ENCODE data around the gene AGFG1.
A peak's percentile ranks its signal among the peaks of the same experiment; 100 is the strongest.

The AGFG1 gene

GRCh38 chr2:227471924-227472264 lies at the start of gene AGFG1:
Gene AGFG1, plus strand, starts transcription at chr2:227472156. Its CDS starts 266 bp downstream, at chr2:227472422.
- DNase-seq (ENCODE audit: extremely low spot score) = peak; percentile 88
- POLR2A ChIA-PET = no interaction called here
- TF ChIP-seq CTCF (IDR thresholded peaks at IDR 0.05; ENCODE audit: control extremely low read depth, extremely low read depth, low read depth, missing control alignments) = peak; percentile 99
- CTCF ChIA-PET = interaction anchor here (1.0 to 1.8 kb wide), 15 partner anchors 9 to 299 kb away, joined by 3 to 11 read pairs (median 4); no protein-coding TSS in a partner anchor

- TF ChIP-seq CTCF (IDR thresholded peaks at IDR 0.05; ENCODE audit: control extremely low read depth, extremely low read depth, low read depth, missing control alignments) = no peak
- DNase-seq (ENCODE audit: extremely low spot score) = no peak
- ChIA-PET CTCF (no interaction called here), POLR2A (no interaction called here)
Measured at GRCh38 chr2:227423656-227424499, 48.1 kb upstream of the AGFG1 start.

- no peak for TF ChIP-seq CTCF (IDR thresholded peaks at IDR 0.05; ENCODE audit: control extremely low read depth, extremely low read depth, low read depth, missing control alignments)
- ChIA-PET CTCF (interaction anchor here (0.9 to 1.3 kb wide), 3 partner anchors 9 to 34 kb away, joined by 3 read pairs; no protein-coding TSS in a partner anchor), POLR2A (no interaction called here)
- DNase-seq (ENCODE audit: extremely low spot score) = no peak
Measured at GRCh38 chr2:227428731-227429285, 43.1 kb upstream of the AGFG1 start.

GRCh38 chr2:227430639-227431038 lies 41.3 kb upstream of the AGFG1 start:
- ChIA-PET POLR2A (no interaction called here), CTCF (no interaction called here)
- no peak for TF ChIP-seq CTCF (IDR thresholded peaks at IDR 0.05; ENCODE audit: control extremely low read depth, extremely low read depth, low read depth, missing control alignments)
- no peak for DNase-seq (ENCODE audit: extremely low spot score)

GRCh38 chr2:227433171-227433570 lies 38.8 kb upstream of the AGFG1 start:
- DNase-seq (ENCODE audit: extremely low spot score) = no peak
- POLR2A ChIA-PET = no interaction called here
- CTCF ChIA-PET = interaction anchor here (0.7 kb wide), 1 partner anchor 17 kb away, joined by 3 read pairs; no protein-coding TSS in a partner anchor
- TF ChIP-seq CTCF (IDR thresholded peaks at IDR 0.05; ENCODE audit: control extremely low read depth, extremely low read depth, low read depth, missing control alignments) = no peak

- CTCF ChIA-PET = interaction anchor here (1.3 kb wide), 1 partner anchor 31 kb away, joined by 4 read pairs; no protein-coding TSS in a partner anchor
- no peak for DNase-seq (ENCODE audit: extremely low spot score)
Measured at GRCh38 chr2:227436436-227437174, 35.4 kb upstream of the AGFG1 start.

More at GRCh38 chr2:227436436-227437174, 35.4 kb upstream of the AGFG1 start:
- no peak for TF ChIP-seq CTCF (IDR thresholded peaks at IDR 0.05; ENCODE audit: control extremely low read depth, extremely low read depth, low read depth, missing control alignments)
- POLR2A ChIA-PET = no interaction called here

Data from GM10248 (cell line).